Lower lobe of right lung (tissue), 2 donors: ENCODE results near the gene FUT8. TPM values are rescaled to one million over a fixed set of nuclear protein-coding genes. Genes with fewer than 3 reads are reported as not detected.

Experiments used
- ATAC-seq, 2 donors: fragments of 200-7000 bp; cut with Tn5 transposase; one replicate each; pipeline ENCODE4 v1.9.1; 2020 to 2022; ENCODE audit warnings: mild to moderate bottlenecking in 2 of 2, moderate library complexity in 2 of 2
- DNase-seq: peaks from one replicate; pipeline ENCODE4 v3.0.0-alpha.2; 2020
- H3K27ac ChIP-seq: fragments of 200-600 bp; one replicate; pipeline ENCODE4 v1.8.0; 2022
- H3K27me3 ChIP-seq: fragments of 200-600 bp; one replicate; pipeline ENCODE4 v1.8.0; 2022; ENCODE audit warnings: low read depth
- H3K36me3 ChIP-seq: fragments of 200-600 bp; one replicate; pipeline ENCODE4 v1.8.0; 2022; ENCODE audit warnings: mild to moderate bottlenecking
- H3K4me1 ChIP-seq: fragments of 200-600 bp; one replicate; pipeline ENCODE4 v1.8.0; 2022
- H3K4me3 ChIP-seq: fragments of 200-600 bp; one replicate; pipeline ENCODE4 v1.8.0; 2022; ENCODE audit warnings: mild to moderate bottlenecking
- H3K9me3 ChIP-seq: fragments of 200-600 bp; one replicate; pipeline ENCODE4 v1.8.0; 2022
- CTCF ChIP-seq: fragments of 200-600 bp; IDR thresholded peaks from one replicate; pipeline ENCODE4 v1.8.0; 2022; ENCODE audit warnings: antibody characterized with exemption, mild to moderate bottlenecking
- intact Hi-C: fragments of 100-400 bp; cut with DNase I; formaldehyde crosslinking; loops from one replicate; pipeline ENCODE4 v1.11.0; 2022
- total RNA-seq: library from RNA; stranded (reverse); fragmentation: NEBNext Ultra II Directional; extraction: Animal tissue kit (Norgen Biotek cat#: 25700); gene quantifications from one replicate; pipeline ENCODE4 v1.2.1, GENCODE V29; 2021
- donor health status: DM: no; HTN: yes; CAD: no; lungs with severe emphysema.

FUT8 gene
- total RNA-seq, 1 donor from 2014 or later: 46.1 TPM

DNA sequence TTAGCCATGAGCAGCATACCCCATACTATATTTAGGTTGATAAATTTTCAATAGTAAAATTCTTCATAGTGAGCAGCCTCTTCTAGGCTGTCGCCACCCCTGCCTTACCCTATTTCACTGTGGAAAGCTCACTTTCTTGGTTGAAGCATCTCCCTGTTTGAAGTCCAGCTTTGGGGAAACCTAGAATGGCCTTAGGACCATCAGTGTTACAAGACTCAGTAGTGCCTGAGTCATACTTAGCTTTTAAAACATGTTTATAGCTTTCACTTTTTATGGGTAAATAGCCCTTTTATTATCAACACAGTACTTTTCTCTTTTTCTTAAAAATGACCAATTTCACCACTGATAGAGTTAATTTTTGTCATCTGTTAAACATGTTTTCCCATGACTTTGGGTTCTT is 37.1 kb downstream of the FUT8 start:
- H3K4me1 ChIP-seq: no peaks in the 10 kb centered on the region
- intact Hi-C loops: no loop called here
- TF ChIP-seq CTCF: no peak
- no peaks in the 10 kb centered on the region for H3K36me3 ChIP-seq
- DNase-seq (no peak), ATAC-seq (no peak)
- H3K4me3 ChIP-seq: no peak overlapping the region
- no peak overlapping the region for H3K27ac ChIP-seq
- no peaks in the 10 kb centered on the region for H3K9me3 ChIP-seq
- no peaks in the 10 kb centered on the region for H3K27me3 ChIP-seq

DNA sequence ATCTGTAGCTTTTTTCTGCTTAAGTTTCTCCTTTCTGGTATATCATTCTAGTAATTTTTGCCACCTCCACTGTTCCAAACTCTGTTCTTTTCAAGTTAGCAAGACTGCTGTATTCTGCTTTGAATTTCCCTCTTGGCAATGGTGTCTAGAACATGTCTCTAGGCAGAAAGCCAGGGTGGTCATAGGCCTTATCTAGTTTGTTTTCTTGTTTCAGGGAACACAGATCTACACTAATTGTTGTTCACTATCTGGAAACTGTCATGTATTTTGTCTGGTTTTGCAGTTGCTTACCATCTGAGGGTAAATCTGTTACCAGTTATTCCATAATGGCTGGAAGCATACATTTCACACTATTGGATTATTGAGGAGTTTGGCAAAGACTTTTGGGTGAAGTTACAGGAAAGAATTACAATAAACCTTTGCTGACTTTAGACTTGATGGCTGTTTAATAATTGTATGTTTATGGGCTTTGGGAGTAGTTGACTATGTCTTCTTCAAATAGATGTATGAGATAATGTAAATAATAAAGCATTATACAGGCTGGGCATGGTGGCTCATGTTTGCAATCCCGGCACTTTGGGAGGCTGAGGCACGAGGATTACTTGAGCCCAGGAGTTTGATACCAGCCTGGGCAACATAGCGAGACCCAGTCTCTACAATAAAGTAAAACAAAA is 41.4 kb downstream of the FUT8 start:
- no peaks in the 10 kb centered on the region for H3K27me3 ChIP-seq
- no peak for TF ChIP-seq CTCF
- intact Hi-C loops: no loop called here
- no peak for DNase-seq
- no peak for ATAC-seq
- no peaks in the 10 kb centered on the region for H3K36me3 ChIP-seq
- H3K4me3 ChIP-seq: no peak overlapping the region
- no peaks in the 10 kb centered on the region for H3K9me3 ChIP-seq
- no peak overlapping the region for H3K27ac ChIP-seq
- no peaks in the 10 kb centered on the region for H3K4me1 ChIP-seq

GRCh38 chr14:65456247-65456646 is 43.7 kb downstream of the FUT8 start:
- intact Hi-C loops: no loop called here
- no peak for TF ChIP-seq CTCF
- ATAC-seq: no peak

GRCh38 chr14:65461730-65462129 is 49.2 kb downstream of the FUT8 start:
- intact Hi-C loops: no loop called here
- no peak overlapping the region for H3K27ac ChIP-seq
- no peaks in the 10 kb centered on the region for H3K36me3 ChIP-seq
- no peak for DNase-seq
- no peaks in the 10 kb centered on the region for H3K4me1 ChIP-seq
- no peak overlapping the region for H3K4me3 ChIP-seq
- TF ChIP-seq CTCF: no peak
- H3K27me3 ChIP-seq: no peaks in the 10 kb centered on the region
- H3K9me3 ChIP-seq: no peaks in the 10 kb centered on the region
- no peak for ATAC-seq

More at GRCh38 chr14:65456247-65456646, 43.7 kb downstream of the FUT8 start:
- no peaks in the 10 kb centered on the region for H3K27me3 ChIP-seq
- no peak for DNase-seq
- H3K4me3 ChIP-seq: no peak overlapping the region
- no peaks in the 10 kb centered on the region for H3K4me1 ChIP-seq
- no peaks in the 10 kb centered on the region for H3K9me3 ChIP-seq
- H3K36me3 ChIP-seq: no peaks in the 10 kb centered on the region
- no peak overlapping the region for H3K27ac ChIP-seq

- H3K27me3 ChIP-seq: no peaks in the 10 kb centered on the region
- H3K4me3 ChIP-seq: no peak overlapping the region
- no peak overlapping the region for H3K27ac ChIP-seq
- no peak for TF ChIP-seq CTCF
- no peaks in the 10 kb centered on the region for H3K36me3 ChIP-seq
- DNase-seq (no peak), ATAC-seq (no peak)
- no peaks in the 10 kb centered on the region for H3K9me3 ChIP-seq
- no peaks in the 10 kb centered on the region for H3K4me1 ChIP-seq
- intact Hi-C loops: no loop called here
Observed at GRCh38 chr14:65462411-65462810, 49.9 kb downstream of the FUT8 start.
